Neural progenitor cell (in vitro differentiated cells): Measurements from ENCODE around the gene OR8B8. TPM values are rescaled to one million over a fixed set of nuclear protein-coding genes. Genes with fewer than 3 reads are reported as not detected.

Experiments used
- DNase-seq: peaks from one replicate; pipeline ENCODE4 v3.0.0-alpha.2; 2016; ENCODE audit warnings: low spot score
- H2AFZ ChIP-seq: fragments of 200-600 bp; sonication (generic); replicated peaks from 2 replicates; pipeline ENCODE4 v1.6.1; 2016; ENCODE audit warnings: antibody characterized with exemption
- H3F3A ChIP-seq: fragments of 200-600 bp; sonication (generic); 2 replicates; pipeline ENCODE4 v1.6.1; 2016; ENCODE audit warnings: antibody characterized with exemption, low read depth
- H3K27ac ChIP-seq: fragments of 200-600 bp; sonication (generic); 2 replicates; pipeline ENCODE4 v1.5.1; 2016; ENCODE audit warnings: mild to moderate bottlenecking
- H3K27me3 ChIP-seq: fragments of 200-600 bp; sonication (generic); 2 replicates; pipeline ENCODE4 v1.6.1; 2016; ENCODE audit warnings: mild to moderate bottlenecking, moderate library complexity
- H3K36me3 ChIP-seq: fragments of 200-600 bp; sonication (generic); 2 replicates; pipeline ENCODE4 v1.5.1; 2016
- H3K4me1 ChIP-seq: fragments of 200-600 bp; sonication (generic); 2 replicates; pipeline ENCODE4 v1.6.1; 2016; ENCODE audit warnings: mixed run types
- H3K4me2 ChIP-seq: fragments of 200-600 bp; sonication (generic); 2 replicates; pipeline ENCODE4 v1.6.1; 2016
- H3K4me3 ChIP-seq: fragments of 200-600 bp; sonication (generic); 2 replicates; pipeline ENCODE4 v1.5.1; 2016
- H3K79me2 ChIP-seq: fragments of 200-600 bp; sonication (generic); 2 replicates; pipeline ENCODE4 v1.6.1; 2016; ENCODE audit warnings: low read depth
- H3K9ac ChIP-seq: fragments of 200-600 bp; sonication (generic); 2 replicates; pipeline ENCODE4 v1.6.1; 2016
- H3K9me3 ChIP-seq: fragments of 200-600 bp; sonication (generic); 2 replicates; pipeline ENCODE4 v1.5.1; 2016; ENCODE audit warnings: low read depth
- H4K20me1 ChIP-seq: fragments of 200-600 bp; sonication (generic); 2 replicates; pipeline ENCODE4 v1.6.1; 2016; ENCODE audit warnings: low read depth
- H3K27ac Mint-ChIP-seq: 3 replicates; pipeline ENCODE4 v1.8.0; 2021; ENCODE audit warnings: mixed read lengths
- H3K27me3 Mint-ChIP-seq: 2 replicates; pipeline ENCODE4 v1.8.0; 2022; ENCODE audit warnings: low read depth, mild to moderate bottlenecking, inconsistent platforms, moderate library complexity, mixed read lengths; ENCODE audit not compliant: insufficient read depth
- H3K36me3 Mint-ChIP-seq: 3 replicates; pipeline ENCODE4 v1.8.0; 2021; ENCODE audit warnings: mixed read lengths
- H3K4me1 Mint-ChIP-seq: 3 replicates; pipeline ENCODE4 v1.8.0; 2021; ENCODE audit warnings: mixed read lengths
- H3K4me3 Mint-ChIP-seq: 3 replicates; pipeline ENCODE4 v1.8.0; 2021; ENCODE audit warnings: mild to moderate bottlenecking, moderate library complexity, mixed read lengths
- H3K9me3 Mint-ChIP-seq: 3 replicates; pipeline ENCODE4 v1.8.0; 2020; ENCODE audit warnings: mixed read lengths
- CTCF ChIP-seq: fragments of 200-600 bp; sonication (generic); IDR thresholded peaks from 2 replicates; pipeline ENCODE4 v1.5.1; 2017; ENCODE audit warnings: antibody characterized with exemption, mild to moderate bottlenecking
- EZH2 ChIP-seq: fragments of 200-600 bp; sonication (generic); IDR thresholded peaks from 2 replicates; pipeline ENCODE4 v1.6.1; 2017; ENCODE audit warnings: antibody characterized with exemption, mild to moderate bottlenecking, moderate library complexity
- EZH2phosphoT487 ChIP-seq: fragments of 200-600 bp; sonication (generic); IDR thresholded peaks from 2 replicates; pipeline ENCODE4 v1.6.1; 2017; ENCODE audit warnings: antibody characterized with exemption
- total RNA-seq: library from RNA; depleted of rRNA; stranded (reverse); fragments of >200 nt; gene quantifications from 2 replicates; pipeline ENCODE4 v1.2.3, GENCODE V29; 2015; ENCODE audit warnings: low replicate concordance

The OR8B8 gene
- total RNA-seq, 1 donor from 2014 or later, result not detected

DNA sequence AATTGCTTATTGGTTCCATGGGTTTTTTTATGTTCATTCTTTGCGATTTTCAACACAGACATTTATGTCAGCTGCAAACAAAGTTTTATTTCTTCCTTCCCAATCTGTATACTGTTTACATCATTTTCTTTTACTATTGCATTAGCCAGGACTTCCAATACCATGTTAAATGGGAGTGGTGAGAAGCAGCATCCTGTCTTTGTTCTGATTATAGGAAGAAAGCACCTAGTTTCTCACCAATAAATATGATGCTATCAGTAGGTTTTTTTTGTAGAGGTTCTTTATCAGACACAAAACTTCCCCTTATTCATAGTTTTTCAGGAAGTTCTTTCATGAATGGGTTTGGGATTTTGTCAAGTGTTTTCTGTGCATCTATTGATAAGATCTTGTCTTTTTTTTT, 28.0 kb upstream of the OR8B8 start:
- no peaks in the 10 kb centered on the region for H3K36me3 Mint-ChIP-seq
- Histone ChIP-seq H3K4me2 (no peak overlapping the region), H4K20me1 (no peaks in the 10 kb centered on the region), H3K9ac (no peak overlapping the region), H3K4me3 (no peak overlapping the region), H3K9me3 (no peaks in the 10 kb centered on the region), H2AFZ (no peak overlapping the region), H3K36me3 (no peaks in the 10 kb centered on the region), H3K27ac (no peak overlapping the region), H3K27me3 (no peaks in the 10 kb centered on the region), H3K4me1 (no peaks in the 10 kb centered on the region), H3K79me2 (no peaks in the 10 kb centered on the region), H3F3A (no peaks in the 10 kb centered on the region)
- H3K4me1 Mint-ChIP-seq, result peaks cover 3% of the 10 kb centered on the region
- H3K27ac Mint-ChIP-seq, result no peak overlapping the region
- TF ChIP-seq EZH2 (no peak), CTCF (no peak), EZH2phosphoT487 (no peak)
- H3K4me3 Mint-ChIP-seq, result no peak overlapping the region
- no peak for DNase-seq
- no peaks in the 10 kb centered on the region for H3K9me3 Mint-ChIP-seq
- H3K27me3 Mint-ChIP-seq, result no peaks in the 10 kb centered on the region

DNA sequence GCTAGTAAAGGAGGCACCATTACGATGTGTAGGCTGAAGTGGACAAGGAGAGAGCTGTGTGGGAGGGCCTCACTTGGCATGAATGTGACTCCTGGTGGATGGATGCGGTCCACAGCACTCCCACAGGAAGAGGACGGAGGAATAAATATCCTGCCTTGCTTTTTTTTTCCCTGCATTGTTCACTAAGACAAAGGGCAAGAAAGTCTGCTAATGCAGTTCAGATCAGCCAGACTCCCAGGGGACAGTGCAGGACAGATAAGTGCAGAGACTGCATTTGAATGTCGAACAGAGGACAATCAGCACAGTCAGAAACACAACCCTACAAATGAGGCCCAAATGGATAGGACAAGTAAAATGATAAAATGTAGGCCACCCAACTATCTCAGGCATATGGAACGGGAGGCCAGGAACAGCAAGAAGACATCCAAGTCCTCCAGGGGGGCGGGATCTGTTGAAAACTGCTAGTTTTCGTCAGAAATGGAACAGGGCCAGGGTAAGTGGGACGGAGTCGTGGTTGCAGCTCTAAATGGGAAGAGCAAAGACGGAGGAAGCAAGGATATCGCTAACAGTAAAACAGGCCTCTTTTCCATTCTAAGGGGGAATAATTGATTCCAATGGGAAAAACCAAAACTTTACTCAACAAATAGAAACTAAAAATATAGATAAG, 25.2 kb upstream of the OR8B8 start:
- H3K4me3 Mint-ChIP-seq, result no peak overlapping the region
- Histone ChIP-seq H3K36me3 (no peaks in the 10 kb centered on the region), H3K9ac (no peak overlapping the region), H3K79me2 (no peaks in the 10 kb centered on the region), H3K27ac (no peak overlapping the region), H3K4me2 (no peak overlapping the region), H3K27me3 (no peaks in the 10 kb centered on the region), H3K9me3 (no peaks in the 10 kb centered on the region), H2AFZ (no peak overlapping the region), H3F3A (no peaks in the 10 kb centered on the region), H3K4me1 (no peaks in the 10 kb centered on the region), H4K20me1 (no peaks in the 10 kb centered on the region), H3K4me3 (no peak overlapping the region)
- H3K27me3 Mint-ChIP-seq, result no peaks in the 10 kb centered on the region
- H3K4me1 Mint-ChIP-seq, result peaks cover 3% of the 10 kb centered on the region
- no peaks in the 10 kb centered on the region for H3K9me3 Mint-ChIP-seq
- H3K36me3 Mint-ChIP-seq, result no peaks in the 10 kb centered on the region
- TF ChIP-seq EZH2phosphoT487 (no peak), CTCF (no peak), EZH2 (no peak)
- no peak for DNase-seq
- no peak overlapping the region for H3K27ac Mint-ChIP-seq

- H3K9me3 Mint-ChIP-seq, result no peaks in the 10 kb centered on the region
- no peak for DNase-seq
- TF ChIP-seq EZH2phosphoT487 (no peak), CTCF (no peak), EZH2 (no peak)
- no peaks in the 10 kb centered on the region for H4K20me1 ChIP-seq
- H3K9me3 ChIP-seq, result no peaks in the 10 kb centered on the region
- no peaks in the 10 kb centered on the region for H3F3A ChIP-seq
- no peaks in the 10 kb centered on the region for H3K36me3 ChIP-seq
- H3K9ac ChIP-seq, result no peak overlapping the region
- no peak overlapping the region for H3K4me2 ChIP-seq
- H2AFZ ChIP-seq, result no peak overlapping the region
- H3K4me1 Mint-ChIP-seq, result peaks cover 3% of the 10 kb centered on the region
- no peak overlapping the region for H3K4me3 ChIP-seq
- no peak overlapping the region for H3K27ac Mint-ChIP-seq
- no peaks in the 10 kb centered on the region for H3K79me2 ChIP-seq
- no peaks in the 10 kb centered on the region for H3K36me3 Mint-ChIP-seq
- no peaks in the 10 kb centered on the region for H3K4me1 ChIP-seq
- H3K4me3 Mint-ChIP-seq, result no peak overlapping the region
- no peaks in the 10 kb centered on the region for H3K27me3 ChIP-seq
- no peaks in the 10 kb centered on the region for H3K27me3 Mint-ChIP-seq
- H3K27ac ChIP-seq, result no peak overlapping the region
Measured at GRCh38 chr11:124467381-124467927, 22.0 kb upstream of the OR8B8 start.
